HPDE6-E6E7 (cell line): ENCODE results near the gene MIDN.
"Not testable (repeated sequence)": the region's sequence is repeated elsewhere in the genome, so short reads cannot be mapped to it uniquely, and the experiment has no call there.

Experiments used
- DNase-seq: peaks from one replicate; pipeline ENCODE4 v3.0.0; 2011; ENCODE audit warnings: missing footprints; ENCODE audit errors: extremely low spot score

MIDN gene

GRCh38 chr19:1248139-1248785, at the start of gene MIDN:
MIDN (plus strand) TSS chr19:1248583; CDS start chr19:1250297, 1,714 bp downstream.
- DNase-seq = no peak

- no peak for DNase-seq
Measured at GRCh38 chr19:1199531-1199930, 48.9 kb upstream of the MIDN start.

DNA sequence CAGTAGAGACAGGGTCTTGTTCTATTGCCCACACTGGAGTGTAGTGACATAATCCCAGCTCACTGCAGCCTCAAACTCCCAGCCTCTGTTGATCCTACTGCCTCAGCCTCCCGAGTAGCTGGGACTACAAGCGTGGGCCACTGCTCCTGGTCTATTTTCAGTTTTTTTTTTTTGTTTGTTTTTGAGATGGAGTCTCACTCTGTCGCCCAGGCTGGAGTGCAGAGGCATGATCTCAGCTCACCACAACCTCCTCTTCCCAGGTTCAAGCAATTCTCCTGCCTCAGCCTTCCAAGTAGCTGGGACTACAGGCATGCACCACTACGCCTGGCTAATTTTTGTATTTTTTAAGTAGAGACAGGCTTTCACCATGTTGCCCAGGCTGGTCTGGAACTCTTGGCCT, 47.8 kb upstream of the MIDN start:
- not testable (repeated sequence) for DNase-seq

- DNase-seq = peak; percentile 98
Measured at GRCh38 chr19:1205114-1206099, 43.0 kb upstream of the MIDN start, which contains the start of gene STK11. STK11 (plus strand) TSS chr19:1205778; CDS start chr19:1206914, 1,136 bp downstream.

GRCh38 chr19:1206150-1206863, 42.1 kb upstream of the MIDN start:
- no peak for DNase-seq

DNA sequence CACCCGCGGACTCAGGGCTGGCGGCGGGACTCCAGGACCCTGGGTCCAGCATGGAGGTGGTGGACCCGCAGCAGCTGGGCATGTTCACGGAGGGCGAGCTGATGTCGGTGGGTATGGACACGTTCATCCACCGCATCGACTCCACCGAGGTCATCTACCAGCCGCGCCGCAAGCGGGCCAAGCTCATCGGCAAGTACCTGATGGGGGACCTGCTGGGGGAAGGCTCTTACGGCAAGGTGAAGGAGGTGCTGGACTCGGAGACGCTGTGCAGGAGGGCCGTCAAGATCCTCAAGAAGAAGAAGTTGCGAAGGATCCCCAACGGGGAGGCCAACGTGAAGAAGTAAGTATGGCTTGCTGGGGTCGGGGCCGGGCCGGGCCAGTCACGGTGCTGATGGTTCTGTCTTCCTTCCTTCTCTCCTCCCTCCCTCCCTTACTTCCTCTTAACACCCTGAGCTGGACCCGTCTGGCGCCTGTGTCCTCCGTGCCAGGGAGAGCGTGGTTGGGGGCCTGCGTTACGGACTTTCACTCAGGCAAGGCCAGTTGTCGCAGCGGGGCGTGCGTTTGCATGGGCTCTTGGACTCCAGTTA, 41.4 kb upstream of the MIDN start:
- DNase-seq = no peak

DNA sequence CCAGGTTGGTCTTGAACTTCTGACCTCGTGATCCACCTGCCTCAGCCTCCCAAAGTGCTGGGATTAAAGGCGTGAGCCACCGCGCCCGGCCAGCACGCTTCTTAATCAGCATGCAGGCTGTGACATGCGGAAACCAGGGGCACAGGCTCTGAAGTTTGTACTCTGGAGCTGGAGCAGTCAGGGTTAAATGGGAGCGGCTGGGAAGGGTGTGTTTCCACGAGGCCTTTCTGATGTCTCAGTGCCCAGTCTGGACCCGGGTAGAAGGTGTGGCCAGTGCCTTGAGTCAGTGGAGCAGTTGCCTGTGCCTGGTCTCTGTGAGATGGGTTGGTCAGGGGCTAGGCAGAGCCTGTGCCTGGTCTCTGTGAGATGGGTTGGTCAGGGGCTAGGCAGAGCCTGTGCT, 39.6 kb upstream of the MIDN start:
- not testable (repeated sequence) for DNase-seq

GRCh38 chr19:1210227-1210538, 38.2 kb upstream of the MIDN start:
- no peak for DNase-seq

GRCh38 chr19:1211494-1212234, 36.7 kb upstream of the MIDN start:
- no peak for DNase-seq

DNA sequence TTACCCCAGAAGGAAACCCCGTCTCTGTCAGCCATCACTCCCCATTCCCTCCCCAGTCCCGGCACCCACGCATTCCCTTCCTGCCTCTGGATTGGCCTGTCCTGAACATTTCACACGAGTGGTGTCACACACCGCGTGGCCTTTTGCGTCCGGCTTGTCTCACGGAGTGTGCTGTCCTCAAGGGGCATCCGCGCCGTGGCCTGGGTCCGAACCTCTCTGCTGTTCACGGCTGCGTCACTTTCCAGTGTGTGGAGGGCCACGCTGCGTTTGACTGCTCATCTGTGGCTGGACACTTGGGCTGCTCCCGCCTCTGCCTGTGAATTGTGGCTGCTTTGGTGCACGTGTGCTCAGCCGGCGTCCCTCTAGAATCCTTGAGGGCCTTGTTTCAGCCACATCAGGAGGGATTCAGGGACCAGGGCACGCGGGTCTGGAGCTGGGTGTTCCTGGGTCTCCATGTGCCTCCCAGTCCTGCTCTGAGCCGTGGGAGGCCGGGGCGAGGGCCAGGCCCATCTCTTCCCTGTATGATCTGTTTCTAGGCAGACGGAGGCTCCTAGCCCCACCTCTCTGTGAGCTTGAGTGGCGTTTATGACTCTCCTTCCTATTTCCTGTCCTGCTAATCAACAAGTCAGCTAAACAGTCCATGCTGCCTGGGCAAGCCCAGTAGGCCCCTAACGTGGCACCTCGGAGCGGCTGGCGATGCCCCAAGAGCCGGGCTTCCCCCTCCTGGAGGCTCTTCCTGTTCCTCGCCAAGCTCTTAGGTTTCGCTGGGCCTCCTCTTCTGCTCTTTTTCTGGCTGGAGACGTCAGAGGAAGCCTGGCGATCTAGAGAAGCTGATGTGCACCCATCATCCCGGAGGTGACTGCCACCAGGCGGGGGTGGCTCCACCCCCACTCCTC, 34.7 kb upstream of the MIDN start:
- peak; percentile 78 for DNase-seq

GRCh38 chr19:1214299-1214861, 34.0 kb upstream of the MIDN start:
- DNase-seq = no peak

DNA sequence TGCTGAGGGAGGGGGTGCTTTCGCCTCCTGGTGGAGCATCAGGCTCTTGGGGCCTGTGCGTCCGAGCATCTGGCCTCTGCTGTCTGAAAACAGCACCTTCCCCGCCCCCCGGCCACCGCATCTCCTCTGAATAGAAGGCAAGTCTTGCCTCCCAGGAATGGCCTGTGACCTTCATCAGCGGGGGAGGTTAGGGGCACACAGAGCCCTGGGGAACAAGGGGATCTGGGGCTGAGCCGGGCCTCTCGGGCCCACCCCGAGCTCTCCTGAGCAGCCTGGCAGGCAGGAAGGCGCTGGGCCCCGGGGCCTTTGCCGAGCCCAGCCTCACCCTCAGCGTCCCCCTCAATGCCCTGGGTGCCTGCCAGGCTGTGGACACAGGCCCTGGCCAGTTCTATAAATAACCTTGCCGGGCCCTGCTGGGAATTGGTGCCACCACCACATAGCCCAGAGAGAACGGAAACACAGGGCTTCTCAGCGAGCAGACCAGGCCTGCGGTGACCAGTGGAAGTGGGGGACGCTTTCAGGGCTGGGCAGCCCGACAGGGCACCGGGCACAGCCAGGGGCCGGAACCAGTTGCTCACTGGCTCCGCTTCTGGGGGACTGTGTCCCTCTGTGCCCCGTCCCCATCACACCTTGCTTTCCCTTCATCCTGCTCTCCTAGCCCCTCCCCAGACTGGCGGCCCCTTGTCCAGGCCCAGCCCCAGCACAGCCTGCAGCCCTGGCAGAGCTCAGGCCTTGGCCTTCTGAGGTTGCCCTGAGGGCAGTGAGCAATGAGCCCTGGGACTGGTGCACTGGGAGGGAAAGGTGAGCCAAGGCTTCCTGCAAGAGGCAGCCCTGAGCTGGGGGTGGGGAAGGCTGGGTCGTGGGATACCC, 33.3 kb upstream of the MIDN start:
- DNase-seq = no peak

DNA sequence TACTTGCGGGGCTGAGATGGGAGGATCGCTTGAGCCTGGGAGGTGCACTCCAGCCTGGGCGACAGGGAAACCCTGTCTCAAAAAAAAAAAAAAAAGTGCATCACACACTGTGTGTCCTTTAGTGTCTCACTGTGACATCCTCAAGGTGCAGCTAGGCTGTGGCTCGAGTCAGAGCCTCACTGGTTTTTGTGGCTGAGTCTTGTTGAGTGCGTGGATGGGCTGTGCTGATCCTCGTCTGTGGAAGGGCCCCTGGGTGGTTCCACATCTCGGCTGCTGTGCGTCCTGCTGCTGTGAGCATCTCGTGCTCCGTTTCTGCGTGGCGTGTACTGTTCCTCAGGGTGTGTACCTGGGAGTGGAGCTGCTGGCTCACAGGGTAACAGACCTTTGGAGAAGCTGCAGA, 31.6 kb upstream of the MIDN start:
- no peak for DNase-seq

GRCh38 chr19:1217366-1217765, 31.0 kb upstream of the MIDN start:
- no peak for DNase-seq

- DNase-seq = no peak
Measured at GRCh38 chr19:1218751-1219567, 29.4 kb upstream of the MIDN start.

DNA sequence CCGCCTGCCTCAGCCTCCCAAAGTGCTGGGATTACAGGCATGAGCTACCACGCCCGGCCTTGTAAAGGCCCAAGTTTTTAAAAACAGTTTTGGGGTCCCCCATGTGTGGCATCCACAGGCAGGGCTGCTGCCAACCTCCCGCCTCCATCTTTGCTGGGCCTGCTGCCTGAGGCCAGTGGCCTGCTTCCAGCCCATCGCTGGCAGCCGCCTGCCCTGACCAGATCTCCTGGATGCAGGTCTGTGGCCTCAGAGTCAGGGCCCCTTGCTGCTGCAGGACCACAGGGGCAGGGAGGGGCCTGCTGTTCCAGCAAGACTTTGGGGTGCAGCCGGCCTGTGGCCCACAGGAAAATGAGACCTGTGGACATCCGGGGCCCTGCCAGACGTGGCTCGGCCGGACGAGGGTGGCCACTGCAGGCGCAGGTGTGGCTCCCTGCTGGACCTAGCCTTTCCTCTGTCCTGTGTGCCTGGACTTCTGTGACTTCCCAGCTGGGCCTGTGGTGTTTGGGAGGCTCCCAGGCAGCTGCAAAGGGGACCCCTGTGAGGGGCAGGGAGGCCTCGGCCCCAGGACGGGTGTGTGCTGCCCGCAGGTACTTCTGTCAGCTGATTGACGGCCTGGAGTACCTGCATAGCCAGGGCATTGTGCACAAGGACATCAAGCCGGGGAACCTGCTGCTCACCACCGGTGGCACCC, 28.5 kb upstream of the MIDN start:
- DNase-seq = no peak

DNA sequence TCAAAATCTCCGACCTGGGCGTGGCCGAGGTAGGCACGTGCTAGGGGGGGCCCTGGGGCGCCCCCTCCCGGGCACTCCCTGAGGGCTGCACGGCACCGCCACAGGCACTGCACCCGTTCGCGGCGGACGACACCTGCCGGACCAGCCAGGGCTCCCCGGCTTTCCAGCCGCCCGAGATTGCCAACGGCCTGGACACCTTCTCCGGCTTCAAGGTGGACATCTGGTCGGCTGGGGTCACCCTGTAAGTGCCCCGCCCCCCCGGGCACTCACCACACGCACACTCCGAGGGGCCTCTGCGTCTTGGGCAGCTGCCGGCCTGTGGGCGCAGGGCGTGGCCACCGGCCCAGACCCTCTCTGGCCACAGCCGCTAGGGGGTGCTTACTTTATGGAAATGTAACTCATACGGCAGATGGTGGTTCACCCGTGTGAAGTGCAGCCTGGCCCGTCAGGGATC, 27.9 kb upstream of the MIDN start:
- DNase-seq = no peak
